SU-DHL-6 (cell line): ENCODE data around the gene STK38L.

ENCODE experiments used
- CTCF ChIP-seq: fragments of 200-600 bp; sonication (generic); IDR thresholded peaks from one replicate; pipeline ENCODE4 v1.5.1; 2017; ENCODE audit warnings: antibody characterized with exemption, mild to moderate bottlenecking, low read length, moderate library complexity; ENCODE audit not compliant: insufficient read depth, poor library complexity, severe bottlenecking
- EZH2phosphoT487 ChIP-seq: fragments of 200-600 bp; sonication (generic), shearing (Covaris generic); conservative IDR thresholded peaks from 2 replicates; pipeline ENCODE4 v1.6.1; 2018; ENCODE audit warnings: mild to moderate bottlenecking, antibody characterized with exemption, low read length, moderate library complexity, mixed read lengths

- TF ChIP-seq CTCF (no peak), EZH2phosphoT487 (no peak)
These were observed 35.7 kb downstream of the STK38L start for GRCh38 chr12:27279826-27280225.
